ENCODE measurements around the gene SNRK.
"Not testable (repeated sequence)": the region's sequence is repeated elsewhere in the genome, so short reads cannot be mapped to it uniquely, and the experiment has no call there.

SNRK gene

DNA sequence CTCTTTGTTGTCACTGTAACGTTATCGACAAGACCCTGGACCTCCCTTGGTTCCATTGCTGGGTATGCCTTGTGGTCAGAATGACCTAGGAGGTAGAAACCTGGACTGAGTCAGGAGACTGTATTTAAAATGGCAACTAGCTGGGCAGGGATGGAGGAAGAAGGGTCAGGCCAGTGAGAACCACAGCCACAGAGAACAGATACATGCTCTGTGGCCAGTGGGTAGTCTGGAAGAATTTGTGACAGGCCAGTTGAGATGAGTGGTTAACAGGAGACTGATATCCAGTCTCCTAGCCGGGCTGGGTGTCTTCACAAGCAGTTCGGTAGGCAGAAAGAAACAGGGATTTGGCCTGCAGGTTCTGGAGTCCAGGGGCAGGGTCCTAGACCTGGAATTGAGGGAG is 58.9 kb downstream of the SNRK start:
- in situ Hi-C loops (cut with HindIII; ENCODE audit: low sequenced_read_pairs) = no loop called here

DNA sequence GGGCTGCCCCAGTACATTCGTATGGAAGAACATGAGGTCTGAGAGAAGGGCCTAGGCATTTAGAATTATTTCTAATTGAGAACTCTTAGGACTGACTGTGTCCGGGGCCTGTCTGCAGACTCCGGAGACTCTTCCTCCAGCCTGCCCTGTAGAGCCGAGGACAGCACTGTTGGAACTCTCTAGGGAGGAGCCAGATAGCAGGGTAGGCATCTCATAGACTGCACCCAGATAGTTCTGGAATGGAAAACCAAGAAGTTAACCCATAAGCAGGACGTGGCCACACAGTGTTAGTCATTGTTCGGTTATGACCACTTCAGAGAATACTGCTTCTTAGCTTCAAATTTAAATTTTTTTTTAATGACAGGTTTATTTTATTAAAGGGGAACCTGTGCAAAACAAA is 59.5 kb downstream of the SNRK start:
- in situ Hi-C loops (cut with HindIII; ENCODE audit: low sequenced_read_pairs) = no loop called here

DNA sequence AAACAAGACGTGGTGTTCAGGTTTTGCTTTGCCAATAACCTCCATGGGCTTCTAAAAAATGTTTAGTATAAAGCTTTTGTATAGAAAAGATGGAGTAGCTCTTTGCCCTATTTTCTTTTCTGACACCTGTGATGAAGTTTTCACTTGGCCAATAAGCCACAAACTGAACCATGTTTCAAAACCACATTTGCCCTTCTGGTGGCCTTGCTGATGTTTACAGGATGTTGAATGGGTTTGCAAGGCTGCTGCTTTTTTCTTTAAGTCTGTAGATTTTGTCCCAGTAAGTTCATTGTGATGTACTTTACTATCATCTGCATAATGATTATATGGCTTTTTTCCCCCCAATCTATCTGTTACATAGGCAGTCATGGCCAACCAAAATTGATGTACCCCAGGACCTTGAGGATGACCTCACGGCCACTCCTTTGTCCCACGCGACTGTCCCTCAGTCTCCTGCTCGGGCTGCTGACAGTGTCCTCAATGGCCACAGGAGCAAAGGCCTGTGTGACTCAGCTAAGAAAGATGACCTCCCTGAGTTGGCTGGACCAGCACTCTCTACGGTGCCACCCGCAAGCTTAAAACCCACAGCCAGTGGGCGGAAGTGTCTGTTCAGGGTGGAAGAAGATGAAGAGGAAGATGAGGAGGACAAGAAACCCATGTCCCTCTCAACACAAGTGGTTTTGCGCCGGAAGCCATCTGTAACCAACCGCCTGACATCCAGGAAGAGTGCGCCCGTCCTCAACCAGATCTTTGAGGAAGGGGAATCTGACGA is 60.8 kb downstream of the SNRK start:
- in situ Hi-C loops (cut with HindIII; ENCODE audit: low sequenced_read_pairs) = no loop called here

DNA sequence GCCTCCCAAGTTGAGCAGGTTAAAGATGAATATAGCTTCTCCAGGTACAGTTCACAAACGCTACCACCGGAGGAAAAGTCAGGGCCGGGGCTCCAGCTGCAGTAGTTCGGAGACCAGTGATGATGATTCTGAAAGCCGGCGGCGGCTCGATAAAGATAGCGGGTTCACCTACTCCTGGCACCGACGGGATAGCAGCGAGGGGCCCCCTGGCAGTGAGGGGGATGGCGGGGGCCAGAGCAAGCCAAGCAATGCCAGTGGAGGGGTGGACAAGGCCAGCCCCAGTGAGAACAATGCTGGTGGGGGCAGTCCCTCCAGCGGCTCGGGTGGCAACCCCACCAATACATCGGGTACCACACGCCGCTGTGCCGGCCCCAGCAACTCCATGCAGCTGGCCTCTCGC is 61.4 kb downstream of the SNRK start:
- in situ Hi-C loops (cut with HindIII; ENCODE audit: low sequenced_read_pairs) = no loop called here

DNA sequence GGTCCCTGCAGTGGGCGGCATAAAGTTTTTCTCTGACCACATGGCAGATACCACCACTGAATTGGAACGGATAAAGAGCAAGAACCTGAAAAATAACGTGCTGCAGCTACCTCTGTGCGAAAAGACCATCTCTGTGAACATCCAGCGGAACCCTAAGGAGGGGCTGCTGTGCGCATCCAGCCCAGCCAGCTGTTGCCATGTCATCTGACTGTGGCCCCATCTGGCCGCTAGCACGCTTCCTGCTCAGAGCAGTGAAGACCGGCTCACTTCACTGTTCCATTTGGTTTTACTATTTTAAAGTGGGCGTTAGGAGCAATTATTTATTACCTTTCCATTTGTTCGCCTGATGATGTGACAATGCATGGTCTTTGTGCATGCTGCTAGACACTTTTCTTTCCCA is 62.0 kb downstream of the SNRK start:
- in situ Hi-C loops (cut with HindIII; ENCODE audit: low sequenced_read_pairs) = no loop called here

DNA sequence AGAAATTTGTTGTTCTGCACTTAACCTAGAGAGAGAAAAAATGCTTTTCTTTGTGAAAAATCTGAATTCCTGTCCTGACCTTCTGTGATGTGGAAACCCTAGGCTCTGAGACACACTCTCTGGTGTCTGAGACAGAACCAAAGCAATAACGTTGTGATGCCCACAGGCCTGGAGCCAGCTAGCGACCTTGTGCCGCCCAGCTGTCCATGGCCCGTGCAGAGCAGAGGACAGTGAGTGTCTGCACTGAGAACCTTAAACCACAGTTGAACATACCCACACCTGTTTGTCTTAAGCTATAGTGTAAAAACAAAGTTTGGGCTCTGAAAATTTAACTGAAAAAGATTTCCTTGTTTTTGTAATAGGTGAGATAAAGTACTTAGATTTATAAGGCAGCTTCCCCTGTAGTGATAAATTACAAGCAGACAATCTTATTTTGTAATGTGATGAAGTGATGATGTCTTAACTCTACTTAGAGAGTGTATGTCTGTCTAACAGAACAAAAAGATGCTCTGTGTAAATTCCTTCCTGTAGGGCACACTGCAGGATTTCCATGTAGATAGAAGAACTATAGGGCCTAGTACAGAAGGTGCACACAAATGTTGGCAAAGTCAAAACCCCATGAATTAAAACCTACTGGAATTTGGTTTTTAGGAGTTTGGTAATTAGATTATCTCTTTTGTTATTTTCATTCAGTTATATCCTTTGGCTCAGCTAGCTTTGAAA is 62.7 kb downstream of the SNRK start:
- in situ Hi-C loops (cut with HindIII; ENCODE audit: low sequenced_read_pairs) = no loop called here

DNA sequence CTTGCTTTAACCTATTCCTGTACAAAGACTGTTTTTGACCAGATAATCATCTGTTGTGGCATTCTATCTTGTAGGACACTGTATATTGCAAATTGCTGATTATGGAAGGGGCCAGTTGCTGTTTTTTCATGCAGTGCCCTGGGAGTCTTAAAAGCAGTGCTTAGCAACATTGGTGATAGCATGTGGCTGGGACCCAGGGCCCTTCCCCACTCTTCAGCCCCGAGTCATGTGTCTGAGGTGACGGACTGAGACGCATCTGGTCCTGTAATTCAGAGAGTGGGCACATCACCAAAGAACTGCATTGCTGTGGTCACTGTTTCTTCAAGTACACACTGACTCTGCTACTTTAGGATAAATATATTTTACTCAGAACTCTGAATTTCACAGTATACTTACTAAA is 63.4 kb downstream of the SNRK start:
- in situ Hi-C loops (cut with HindIII; ENCODE audit: low sequenced_read_pairs) = no loop called here

DNA sequence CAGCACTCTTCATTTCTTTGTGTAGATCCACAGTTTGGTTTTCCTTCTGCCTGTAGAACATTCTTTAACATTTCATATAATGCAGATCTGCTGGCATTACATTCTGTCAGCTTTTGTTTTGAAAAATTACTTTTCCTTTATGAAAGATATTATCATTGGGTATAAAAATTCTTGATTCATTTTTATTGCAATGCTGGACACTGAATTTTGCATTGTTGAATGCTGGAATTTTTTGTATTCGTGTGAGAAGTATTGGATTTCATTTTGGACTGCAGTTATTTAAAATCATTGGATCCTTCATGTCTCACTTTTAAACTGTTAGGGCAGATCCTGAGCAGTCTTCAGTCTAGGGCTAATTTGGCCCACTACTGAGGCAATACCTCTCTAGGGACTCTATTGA is 67.1 kb downstream of the SNRK start:
- in situ Hi-C loops (cut with HindIII; ENCODE audit: low sequenced_read_pairs) = no loop called here

DNA sequence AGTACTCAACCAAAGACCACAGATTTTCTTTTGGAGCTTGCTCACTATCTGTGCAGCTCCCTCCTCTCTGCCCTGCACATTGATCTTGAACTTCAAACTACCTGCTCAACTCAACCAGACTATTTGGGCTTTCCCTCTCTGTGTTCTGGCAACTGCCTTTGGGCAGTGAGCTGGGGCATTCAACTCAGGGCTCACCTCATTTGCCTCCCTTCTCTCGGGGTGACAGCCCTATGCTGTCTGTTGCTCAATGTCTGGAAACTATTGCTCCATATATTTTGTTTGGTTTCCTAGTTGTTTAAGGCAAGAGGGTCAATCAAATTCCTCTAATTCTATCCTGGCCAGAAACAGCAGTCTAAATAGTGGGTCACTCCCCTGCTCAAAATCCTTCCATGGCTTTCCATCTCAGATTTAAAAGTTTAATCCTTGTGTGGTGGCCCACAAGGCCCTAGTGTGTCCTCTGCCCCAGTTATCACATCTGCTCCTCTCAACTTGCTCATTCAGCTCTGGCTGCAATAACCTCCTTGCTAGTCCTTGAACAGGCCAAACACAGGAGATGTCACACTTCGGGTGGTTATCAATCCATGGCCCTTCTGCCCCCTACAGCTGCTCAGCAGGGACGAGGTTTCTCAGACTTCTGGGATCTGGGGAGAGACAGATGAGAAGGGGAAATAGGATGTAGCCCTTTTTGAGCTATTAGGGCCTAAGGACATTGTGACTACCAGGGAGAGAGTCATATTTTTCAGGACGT is 67.8 kb downstream of the SNRK start:
- in situ Hi-C loops (cut with HindIII; ENCODE audit: low sequenced_read_pairs) = no loop called here

DNA sequence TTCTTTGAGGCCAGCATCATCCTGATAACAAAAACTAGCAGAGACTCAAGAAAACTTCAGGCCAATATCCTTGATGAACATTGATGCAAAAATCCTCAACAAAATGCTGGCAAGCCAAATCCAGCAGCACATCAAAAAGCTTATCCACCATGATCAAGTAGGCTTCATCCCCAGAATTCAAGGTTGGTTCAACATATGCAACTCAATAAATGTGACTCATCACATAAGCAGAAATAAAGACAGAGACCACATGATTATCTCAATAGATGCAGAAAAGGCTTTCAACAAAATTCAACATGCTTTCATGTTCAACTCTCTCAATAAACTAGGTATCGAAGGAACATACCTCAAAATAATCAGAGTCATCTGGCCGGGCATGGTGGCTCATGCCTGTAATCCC is 69.7 kb downstream of the SNRK start:
- in situ Hi-C loops (cut with HindIII; ENCODE audit: low sequenced_read_pairs) = not testable (repeated sequence)

DNA sequence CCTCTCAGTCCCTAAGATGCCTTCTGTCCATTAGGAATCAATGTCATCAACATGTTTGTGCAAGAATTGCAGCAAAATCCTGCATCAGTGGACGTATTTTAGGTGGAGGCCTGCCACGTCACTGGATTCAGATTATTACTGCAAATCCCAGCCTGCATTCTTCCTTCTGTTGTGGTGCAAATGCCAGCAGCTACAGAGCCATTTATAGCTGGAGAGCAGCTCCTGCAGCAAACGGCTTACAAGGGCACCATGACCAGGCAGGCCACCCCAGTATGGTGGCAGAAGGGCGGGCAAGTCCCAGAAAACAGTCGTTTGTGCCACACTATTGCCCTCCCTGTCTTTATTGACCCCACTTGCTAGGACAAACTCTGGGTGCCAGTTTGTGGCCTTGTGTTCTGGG is 74.7 kb downstream of the SNRK start:
- in situ Hi-C loops (cut with HindIII; ENCODE audit: low sequenced_read_pairs) = no loop called here

DNA sequence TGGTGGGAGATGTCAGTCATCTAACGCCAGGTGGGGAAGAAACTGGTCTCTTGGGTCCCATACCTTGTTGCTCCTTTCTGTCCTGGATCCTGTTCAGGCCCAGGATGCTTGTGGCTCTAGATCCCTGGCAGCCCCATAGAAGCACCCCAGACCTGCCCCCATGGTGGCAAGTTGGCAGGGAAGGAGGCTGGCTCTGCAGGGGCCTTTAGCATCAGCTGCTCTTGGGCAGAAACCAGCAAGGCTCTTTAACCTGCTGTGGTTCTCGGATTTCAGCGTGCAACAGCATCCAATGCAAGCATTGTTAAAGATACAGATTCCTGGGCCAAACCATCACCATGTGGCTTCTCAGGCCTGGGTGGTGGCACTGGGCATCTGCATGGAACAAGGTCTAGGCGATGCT is 75.8 kb downstream of the SNRK start:
- in situ Hi-C loops (cut with HindIII; ENCODE audit: low sequenced_read_pairs) = no loop called here

DNA sequence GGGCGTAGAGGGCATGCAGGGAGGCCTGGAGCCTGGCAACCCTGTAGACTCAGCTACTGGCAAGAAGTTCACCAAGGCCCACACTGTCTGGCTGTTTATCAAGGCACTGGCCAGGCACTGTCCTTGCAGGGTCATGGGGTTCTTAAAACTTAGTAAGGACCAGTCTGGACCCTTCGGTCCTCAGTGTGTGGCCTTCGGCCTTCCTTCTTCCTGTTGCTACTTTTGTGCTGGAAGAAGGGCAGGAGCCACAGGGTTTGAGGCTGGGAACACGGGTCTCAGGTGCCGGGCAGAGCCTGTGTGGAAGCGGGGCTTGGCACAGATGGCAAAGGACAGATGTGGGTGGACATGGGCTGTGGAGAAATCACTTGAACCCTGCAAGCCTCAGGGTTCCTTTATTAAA is 76.6 kb downstream of the SNRK start:
- in situ Hi-C loops (cut with HindIII; ENCODE audit: low sequenced_read_pairs) = no loop called here

DNA sequence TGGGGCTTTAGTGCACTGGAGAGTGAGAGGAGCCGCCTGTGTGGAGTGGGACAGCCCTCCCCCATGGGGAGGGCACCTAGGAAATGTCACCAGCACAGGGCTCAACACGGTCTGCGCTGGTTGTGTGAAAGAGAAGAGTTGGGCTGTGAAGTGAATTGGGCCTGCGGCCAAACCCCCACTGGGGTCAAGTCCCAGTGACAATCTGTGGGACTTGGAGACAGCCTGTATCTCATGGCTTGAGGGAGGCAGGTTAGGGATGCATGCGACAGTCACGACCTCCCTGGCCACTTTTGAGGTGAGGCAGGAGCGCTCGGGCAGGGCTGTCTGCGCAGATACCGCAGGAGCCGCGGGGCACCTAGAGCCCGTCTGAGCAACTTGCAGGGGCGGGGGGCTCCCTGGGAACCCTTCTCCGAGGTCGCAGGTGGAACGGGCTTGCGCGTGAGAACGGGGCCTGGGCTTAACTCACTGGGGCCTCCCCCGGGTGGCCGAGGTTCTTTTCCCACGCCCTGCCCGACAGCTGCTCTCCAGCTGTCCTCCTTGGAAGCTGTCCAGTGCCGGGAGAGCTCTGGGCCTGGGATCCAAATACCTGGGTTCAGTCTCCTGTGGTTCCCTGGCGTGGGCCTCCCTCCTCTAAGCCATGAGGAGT is 77.4 kb downstream of the SNRK start:
- in situ Hi-C loops (cut with HindIII; ENCODE audit: low sequenced_read_pairs) = no loop called here

DNA sequence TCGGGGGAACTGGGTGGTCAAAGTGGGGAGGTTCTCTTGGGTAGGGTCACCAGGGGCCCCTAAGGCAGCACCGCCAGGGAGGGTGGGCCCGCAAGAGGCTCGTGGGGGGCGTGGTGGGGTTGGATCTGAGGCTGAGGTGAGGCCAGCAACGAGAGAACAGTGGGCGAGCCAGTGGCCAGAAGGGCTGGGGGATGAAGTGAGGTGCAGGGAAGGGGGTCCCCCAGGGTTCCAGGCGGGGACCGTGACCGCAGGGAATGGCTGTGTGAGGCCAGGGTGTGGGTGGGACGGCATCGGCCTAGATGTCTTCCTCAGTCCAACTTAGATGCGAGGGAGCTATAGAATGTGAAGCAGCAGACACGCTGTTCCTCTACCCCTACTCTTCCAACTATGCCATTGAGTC is 78.2 kb downstream of the SNRK start:
- in situ Hi-C loops (cut with HindIII; ENCODE audit: low sequenced_read_pairs) = no loop called here

DNA sequence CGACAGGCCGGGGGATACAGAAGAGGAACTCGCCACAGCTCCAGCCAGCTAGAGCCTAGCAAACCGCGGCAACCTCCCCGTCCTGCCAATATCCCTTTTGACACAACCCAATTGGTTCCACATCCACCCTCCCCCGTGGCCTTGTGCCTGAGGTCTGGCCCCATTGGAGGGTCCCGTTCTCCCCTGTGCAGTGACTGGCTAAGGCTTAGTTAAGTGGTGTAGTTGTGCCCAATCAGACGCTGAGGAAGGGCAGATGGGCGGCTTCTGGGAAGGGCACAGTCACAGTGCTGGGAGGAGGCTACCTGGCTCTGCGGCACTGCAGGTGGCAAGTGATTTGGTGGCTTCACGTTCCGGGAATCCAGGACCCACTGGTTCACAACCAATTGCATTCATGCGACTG is 78.6 kb downstream of the SNRK start:
- in situ Hi-C loops (cut with HindIII; ENCODE audit: low sequenced_read_pairs) = no loop called here

DNA sequence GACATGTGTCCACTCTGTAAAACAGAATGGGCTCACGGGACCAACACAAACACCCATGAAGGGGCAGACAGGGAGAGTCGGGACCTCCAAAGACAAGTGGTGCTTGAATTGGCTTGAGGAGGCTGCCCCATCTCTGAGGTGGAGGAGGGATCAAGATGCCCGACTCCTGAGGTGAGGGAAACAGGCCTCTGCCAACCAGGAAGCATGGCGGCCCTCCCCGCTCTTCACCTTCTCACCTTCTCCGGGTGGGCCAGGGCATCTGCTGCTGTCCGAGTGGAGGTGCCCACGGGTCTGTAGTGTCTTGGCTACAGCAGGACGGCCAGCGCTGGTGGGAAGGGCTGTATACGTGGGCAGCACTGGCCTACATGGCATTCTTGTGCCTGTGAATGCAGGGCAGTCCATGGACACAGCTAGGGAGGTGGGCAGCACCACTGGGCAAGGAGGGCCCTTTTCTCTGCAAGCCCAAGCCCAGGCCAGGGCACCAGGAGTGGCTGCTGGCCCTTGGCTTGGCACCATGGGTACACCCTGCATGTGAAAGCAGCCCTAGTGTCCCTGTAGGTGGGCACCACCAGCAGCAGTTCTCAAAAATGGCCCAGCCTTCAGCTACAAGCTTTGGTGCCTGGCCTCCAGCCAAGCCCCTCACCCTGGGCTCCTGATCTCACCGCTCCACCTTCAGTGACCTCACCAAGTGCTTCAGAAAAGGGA is 79.4 kb downstream of the SNRK start:
- in situ Hi-C loops (cut with HindIII; ENCODE audit: low sequenced_read_pairs) = no loop called here

DNA sequence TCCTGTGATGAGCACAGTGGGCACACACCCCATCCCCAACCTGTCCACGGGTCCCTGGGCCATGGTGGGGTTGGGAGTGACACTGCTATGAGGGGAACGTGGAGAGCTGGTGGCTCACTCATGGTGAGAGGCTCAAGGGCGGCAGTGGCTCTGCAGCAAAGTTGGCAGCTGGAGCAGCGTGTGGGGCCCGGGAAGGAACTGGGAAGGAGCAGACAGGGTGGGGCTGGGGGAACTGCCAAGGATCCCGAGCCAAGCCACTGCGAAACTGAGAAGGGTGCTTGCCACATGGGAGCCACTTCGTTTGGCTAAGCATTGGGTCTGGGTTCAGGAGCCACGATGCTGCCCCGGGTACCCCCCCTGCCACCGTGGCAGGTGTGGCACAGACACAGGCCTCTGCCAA is 80.1 kb downstream of the SNRK start:
- in situ Hi-C loops (cut with HindIII; ENCODE audit: low sequenced_read_pairs) = no loop called here

DNA sequence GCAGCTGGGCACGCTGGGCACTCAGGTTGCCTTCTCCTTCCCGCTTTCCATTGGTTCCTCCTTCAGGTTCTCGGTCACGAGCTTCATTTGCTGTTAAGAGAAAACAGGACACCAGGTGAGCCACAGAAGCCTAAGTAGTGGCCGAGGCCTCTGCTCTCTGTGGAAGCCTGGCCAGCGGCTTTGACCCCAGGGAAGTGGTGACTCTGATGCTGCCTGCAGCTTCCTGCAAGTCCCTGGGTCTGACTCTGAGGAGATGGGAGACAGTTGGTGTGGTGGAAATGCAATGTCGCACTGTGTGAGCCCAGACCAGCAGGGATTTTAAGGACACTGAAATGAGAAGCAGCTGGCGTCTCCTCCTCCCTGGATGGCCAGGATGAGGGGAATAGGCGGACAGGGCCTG is 80.5 kb downstream of the SNRK start:
- in situ Hi-C loops (cut with HindIII; ENCODE audit: low sequenced_read_pairs) = no loop called here

DNA sequence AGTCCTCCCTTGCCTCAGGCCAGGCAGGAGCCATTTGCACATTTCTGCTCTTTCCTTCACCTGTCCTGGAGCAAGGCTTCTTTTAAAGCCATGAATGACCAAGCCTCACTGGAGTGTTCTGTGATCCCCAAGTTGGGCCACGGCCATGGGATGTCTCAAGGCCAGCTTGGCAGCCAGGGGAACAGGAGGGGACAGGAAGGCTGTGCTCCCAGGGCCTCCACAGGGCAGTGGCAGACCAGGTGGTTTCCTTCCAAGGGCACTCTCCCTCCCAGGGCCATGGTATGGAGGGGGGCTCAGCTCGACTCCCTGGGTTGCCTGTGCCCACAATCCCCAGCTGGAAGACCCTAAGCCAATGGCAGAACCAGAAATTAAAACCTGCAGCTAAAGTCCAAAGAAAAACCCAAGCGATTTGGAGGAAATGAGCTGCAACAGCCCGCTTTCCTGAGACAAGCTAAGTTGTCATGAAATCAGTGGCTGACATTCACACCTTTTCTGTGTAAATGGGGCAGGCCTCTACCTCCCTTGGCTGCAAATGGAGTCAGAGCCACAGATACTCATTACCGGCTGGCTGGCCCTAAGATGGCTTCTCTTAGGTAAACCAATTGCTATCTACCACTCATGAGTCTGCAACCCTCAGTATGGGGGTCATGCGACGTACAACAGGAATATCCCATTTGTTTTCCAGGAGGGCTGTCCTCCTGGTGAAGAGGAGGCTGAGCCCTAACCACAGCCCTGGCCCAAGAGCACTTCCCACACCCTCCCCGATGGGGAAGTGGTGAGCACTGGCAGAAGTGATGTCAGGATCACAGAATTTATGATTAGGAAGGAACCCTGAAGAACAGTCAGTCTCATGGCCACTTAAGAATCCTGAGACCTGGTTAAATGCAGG is 83.3 kb downstream of the SNRK start:
- in situ Hi-C loops (cut with HindIII; ENCODE audit: low sequenced_read_pairs) = no loop called here

Measured in DLD1 (cell line).